HG03135 (cell line): ENCODE measurements around the gene MEAF6.
"Not testable (repeated sequence)": the region's sequence is repeated elsewhere in the genome, so short reads cannot be mapped to it uniquely, and the experiment has no call there.

Source experiments
- ATAC-seq: cut with Tn5 transposase; IDR thresholded peaks from one replicate; pipeline ENCODE4 v1.9.1; 2021; ENCODE audit warnings: mild to moderate bottlenecking, moderate library complexity; ENCODE audit not compliant: unreplicated experiment

Gene MEAF6

DNA sequence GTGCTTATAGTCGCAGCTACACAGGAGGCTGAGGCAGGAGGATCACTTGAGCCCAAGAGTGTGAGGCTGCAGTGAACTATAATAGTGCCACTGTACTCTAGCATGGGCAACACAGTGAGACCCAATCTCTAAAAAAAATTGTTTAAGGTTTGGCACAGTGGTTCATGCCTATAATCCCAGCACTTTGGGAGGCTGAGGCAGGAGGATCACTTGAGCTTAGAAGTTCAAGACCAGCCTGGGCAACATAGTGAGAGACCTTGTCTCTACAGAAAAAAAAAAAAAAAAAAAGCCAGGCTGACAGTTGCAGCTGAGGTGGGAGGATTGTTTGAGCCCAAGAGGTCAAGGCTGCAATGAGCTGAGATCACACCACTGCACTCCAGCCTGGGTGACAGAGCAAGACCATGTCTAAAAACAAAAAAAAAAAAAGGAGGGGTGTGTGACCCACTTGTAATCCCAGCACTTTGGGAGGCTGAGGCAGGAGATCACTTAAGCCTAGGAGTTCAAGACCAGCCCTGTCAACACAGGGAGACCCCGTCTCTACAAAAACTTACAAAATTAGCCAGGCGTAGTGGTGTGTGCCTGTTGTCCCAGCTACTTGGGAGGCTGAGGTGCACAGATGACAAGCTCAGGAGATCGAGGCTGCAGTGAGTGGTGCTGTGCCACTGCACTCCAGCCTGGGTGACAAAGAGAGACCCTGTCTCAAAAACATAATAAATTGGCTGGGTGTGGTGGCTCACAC lies 18.0 kb upstream of the MEAF6 start:
- not testable (repeated sequence) for ATAC-seq

DNA sequence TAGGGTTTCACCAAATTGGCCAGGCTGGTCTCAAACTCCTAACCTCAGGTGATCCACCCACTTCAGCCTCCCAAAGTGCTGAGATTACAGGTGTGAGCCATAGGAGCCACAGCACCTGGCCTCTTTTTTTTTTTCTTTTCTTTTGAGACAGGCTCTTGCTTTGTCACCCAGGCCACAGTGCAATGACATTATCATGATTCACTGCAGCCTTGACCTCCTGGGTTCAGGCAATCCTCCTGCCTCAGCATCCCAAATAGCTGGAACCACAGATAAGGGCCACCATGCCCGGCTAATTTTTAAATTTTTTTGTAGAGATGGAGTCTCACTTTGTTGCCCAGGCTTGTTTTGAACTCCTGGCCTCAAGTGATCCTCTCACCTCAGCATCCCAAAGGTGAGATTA lies 15.3 kb upstream of the MEAF6 start:
- not testable (repeated sequence) for ATAC-seq

DNA sequence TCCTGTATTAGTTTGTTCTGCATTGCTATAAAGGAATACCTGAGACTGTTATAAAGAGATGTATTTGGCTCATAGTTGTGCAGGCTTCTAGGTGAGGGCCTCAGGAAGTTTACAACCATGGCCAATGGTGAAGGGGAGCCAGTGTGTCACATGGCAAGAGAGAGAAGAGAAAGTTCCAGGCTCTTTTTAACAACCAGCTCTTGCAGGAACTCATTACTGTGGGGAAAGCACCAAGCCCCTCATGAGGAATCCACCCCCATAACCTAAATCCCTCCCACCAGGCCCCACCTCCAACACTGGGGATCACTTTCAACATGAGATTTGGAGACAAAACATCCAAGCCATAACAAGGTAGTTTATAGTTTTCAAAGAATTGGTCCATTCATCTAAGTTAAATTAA lies 5.0 kb upstream of the MEAF6 start:
- ATAC-seq = no peak

DNA sequence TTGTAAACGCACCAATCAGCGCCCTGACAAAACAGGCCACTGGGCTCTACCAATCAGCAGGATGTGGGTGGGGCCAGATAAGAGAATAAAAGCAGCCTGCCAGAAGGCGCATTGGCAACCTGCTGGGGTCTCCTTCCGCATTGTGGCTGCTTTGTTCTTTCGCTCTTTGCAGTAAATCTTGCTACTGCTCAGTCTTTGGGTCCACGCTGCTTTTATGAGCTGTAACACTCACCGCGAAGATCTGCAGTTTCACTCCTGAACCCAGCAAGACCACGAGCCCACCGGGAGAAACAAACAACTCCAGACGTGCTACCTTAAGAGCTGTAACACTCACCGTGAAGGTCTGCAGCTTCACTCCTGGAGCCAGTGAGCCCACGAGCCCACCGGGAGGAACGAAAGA lies 4.4 kb upstream of the MEAF6 start:
- not testable (repeated sequence) for ATAC-seq

DNA sequence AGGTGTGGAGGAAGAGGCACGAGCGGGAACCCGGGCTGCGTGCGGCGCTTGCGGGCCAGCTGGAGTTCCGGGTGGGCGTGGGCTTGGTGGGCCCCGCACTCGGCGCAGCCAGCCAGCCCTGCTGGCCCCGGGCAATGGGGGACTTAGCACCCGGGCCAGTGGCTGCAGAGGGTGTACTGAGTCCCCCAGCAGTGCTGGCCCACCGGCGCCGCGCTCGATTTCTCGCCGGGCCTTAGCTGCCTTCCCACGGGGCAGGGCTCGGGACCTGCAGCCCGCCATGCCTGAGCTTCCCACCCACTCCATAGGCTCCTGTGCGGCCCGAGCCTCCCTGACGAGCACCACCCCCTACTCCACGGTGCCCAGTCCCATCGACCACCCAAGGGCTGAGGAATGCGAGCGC lies 3.7 kb upstream of the MEAF6 start:
- not testable (repeated sequence) for ATAC-seq

DNA sequence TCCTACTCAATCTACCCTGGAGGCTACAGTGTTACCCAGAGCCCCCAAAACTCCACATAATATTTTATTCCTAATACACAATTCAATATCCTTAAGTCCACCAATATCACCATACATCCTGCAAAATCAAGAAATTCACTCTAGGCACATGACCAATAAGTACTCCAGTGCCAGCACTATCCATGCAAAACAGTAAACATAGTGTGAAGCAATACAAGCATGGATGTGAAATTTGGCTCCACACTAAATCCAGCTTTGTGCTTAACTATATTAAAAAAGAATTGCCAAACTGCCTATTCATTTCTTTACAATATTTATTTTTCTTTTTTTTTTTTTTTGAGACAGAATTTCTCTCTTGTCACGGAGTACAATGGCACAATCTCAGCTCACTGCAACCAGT lies 3.0 kb upstream of the MEAF6 start:
- no peak for ATAC-seq

DNA sequence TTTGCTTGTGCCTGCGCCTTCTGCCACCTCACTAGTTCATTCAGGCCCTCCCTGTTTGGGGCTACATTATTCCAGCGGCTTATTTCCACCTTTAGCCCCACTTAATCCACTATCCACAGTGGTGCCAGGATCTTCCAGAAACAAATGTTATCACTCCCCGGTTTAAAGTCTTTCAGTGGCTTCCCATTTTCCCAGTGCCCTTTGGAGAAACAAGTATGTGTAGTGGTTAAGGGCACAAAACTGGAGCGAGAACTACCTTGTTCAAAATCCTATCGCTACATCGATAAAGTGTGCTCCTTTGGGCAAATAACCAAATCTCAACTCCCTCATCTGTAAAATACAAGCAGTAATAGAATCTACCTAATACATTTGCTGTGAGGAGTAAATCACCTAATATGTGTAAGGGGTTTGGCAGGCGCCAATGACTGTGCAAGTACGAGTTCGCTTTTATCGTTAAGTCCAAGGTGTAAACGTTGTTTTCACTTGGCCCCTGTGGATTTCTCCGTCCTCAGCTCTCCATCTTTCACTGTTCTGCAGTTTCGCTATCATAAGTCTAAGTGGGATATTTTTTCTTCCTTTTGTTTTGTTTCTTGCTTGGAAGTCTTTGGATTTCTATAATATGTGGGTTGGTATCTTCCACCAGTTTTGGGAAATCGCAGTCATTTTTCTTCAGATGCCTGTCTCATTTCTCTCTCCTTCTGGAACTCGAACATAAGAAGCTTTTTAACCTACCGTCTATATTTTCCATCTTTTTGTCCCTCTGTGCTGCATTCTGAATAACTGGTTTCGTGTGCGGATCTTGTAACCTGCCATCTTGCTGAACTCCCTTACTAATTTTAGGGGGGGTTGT lies 844 bp upstream of the MEAF6 start:
- ATAC-seq = no peak

DNA sequence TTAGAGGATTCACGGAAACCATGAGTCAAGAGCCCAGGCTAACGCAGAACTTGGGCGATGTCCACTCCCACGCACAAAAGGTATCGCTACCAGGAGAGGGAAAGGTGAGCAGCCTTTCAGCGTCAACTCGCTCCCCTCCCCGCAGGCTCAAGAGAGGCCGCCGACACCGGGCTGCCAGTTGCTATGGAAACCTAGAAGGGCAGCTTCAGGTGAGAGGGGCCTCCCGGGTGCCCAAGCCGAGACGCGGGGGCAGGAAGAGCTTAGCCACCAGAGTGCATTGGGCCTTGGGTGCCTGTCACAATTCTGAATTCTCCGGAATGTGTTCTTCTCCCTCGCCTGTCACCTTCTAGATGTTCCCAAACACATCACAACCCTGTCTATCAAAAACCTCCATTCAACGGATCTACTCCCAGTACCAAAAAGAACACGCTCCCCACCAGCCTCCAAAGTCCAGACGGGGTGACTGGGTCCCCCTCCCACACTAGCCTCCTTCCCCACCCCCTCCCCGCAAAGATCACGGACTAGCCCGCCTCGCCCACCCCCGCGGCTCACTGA lies 694 bp downstream of the MEAF6 start:
- peak; percentile 39 for ATAC-seq

DNA sequence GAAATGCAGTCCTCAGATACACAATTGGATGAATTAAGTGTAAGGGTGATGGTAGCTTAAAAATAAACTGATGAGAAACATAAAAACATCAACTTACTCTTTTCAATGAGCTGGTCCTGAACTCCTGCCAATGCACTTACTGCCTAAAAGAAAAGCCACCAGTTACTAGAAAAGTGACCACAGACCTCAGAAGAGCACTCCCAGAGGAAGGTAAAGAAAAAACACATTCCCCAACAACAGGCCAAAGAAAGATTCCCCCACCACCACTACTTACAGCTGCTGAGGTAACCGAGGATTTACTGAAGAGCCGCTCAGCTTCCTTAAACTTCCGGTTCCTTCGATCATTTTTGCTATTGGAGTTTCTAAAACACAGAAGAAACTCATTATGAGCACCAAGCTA lies 5.4 kb downstream of the MEAF6 start:
- ATAC-seq = no peak

DNA sequence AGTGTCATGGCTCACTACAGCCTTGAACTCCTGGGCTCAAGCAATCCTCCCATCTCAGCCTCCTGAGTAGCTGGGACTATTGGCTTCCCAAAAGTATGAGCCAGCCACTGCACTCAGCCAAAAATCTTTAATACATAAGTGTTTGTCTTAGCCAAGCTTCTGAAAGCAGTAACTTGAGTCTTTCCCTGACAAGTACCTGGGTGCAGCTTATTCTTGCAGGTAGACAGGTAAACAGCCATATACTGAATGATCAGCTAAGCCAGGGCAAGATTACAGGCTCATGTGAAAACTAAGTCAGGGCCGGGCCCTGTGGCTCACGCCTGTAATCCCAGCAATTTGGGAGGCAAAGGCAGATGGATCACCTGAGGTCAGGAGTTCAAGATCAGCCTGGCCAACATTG lies 7.8 kb downstream of the MEAF6 start:
- no peak for ATAC-seq

DNA sequence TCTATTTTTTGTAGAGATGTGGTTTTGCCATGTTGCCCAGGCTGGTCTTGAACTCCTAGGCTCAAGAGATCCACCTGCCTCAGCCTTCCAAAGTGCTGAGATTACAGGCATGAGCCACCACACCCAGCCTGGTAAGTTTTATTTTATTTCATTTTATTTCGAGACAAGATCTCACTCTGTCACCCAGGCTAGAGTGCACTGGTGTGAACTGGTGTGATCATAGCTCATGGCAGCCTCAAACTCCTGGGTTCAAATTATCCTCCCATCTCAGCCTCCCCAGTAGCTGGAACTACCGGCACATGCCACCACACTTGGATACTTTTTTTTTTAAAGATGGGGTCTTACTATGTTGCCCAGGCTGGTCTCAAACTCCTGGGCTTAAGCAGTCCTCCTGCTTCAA lies 11.8 kb downstream of the MEAF6 start:
- ATAC-seq = not testable (repeated sequence)

DNA sequence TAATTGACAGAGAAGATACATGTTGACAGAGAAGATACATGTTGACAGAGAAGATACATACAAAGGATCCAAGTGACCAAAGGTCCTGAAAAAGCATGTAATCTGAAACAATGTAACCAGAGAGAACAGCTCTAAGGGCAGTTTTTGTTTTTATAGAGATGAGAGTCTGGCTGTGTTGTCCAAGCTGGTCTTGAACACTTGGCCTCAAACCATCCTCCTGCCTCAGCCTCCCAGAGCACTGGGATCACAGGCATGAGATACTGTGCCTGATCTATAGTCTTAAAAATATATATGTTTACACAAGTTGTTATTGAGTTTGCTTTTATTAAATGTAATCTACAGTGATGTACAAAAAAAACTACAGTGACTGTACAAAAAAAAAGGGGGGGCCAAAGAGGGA lies 12.5 kb downstream of the MEAF6 start:
- ATAC-seq = no peak

DNA sequence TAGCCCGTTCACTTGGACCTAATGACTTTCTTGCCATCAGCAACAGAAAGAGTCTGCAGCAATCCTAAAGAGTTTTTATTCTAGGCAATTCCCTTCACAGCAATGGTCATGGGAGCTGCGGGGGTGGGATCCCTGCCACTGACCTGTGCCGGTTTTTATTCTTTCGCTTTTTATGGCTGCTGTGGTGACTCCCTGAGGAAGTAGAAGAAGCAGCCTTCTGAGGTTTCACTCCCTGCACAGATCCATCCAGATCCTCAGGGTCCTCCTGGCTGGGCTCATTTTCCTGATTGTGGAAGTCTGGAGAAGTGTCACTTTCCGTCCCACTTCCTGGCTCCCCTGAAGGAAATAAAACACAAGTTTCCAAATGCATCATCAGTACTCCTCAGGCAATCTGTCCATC lies 12.9 kb downstream of the MEAF6 start:
- ATAC-seq = no peak

DNA sequence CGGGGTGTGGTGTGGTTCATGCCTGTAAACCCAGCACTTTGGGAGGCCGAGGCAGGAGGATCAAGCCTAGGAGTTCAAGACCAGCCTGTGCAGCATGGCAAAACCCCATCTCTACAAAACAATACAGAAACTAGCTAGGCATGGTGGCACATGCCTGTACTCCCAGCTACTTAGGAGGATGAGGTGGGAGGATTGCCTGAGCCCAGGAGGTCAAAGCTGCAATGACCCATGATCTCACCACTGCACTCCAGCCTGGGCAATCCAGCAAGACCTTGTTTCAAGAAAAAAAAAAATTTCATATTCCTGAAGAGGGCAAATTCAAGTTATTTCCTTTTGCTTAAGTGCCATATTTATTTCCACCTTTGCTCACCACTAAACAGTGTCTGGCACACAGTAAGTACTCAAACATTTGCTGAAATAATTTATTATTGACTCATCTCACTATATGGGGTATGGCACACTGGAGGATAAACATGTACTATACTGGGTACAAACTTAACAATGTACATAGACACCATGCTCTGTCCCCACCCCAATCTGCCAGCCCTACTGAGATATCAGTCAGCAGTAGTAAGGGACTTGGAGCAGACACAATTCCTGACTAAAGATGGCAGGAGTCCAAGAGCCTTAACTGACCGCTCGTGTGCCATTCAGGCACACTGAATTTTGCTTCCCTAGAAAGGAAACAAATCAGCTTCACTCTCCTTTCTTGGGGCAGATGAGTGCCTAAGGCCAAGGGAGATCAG lies 15.5 kb downstream of the MEAF6 start:
- no peak for ATAC-seq

DNA sequence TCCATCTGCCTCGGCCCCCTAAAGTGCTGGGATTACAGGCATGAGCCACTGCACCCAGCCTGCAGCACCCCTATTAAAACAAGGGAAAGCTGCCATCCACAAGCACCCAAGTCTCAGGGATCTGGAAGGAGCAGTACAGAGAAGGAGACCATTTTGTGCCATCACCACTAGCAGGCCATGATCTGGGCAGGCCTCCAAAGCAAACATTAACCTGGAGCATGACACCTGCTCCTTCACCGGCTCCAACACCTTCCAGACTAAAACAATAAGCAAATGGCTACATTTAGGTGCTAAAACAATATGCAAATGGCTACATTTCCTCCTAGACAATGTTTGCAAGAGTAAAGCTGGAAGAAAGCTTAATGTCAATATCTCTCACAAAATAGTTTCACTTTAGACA lies 16.7 kb downstream of the MEAF6 start:
- no peak for ATAC-seq

DNA sequence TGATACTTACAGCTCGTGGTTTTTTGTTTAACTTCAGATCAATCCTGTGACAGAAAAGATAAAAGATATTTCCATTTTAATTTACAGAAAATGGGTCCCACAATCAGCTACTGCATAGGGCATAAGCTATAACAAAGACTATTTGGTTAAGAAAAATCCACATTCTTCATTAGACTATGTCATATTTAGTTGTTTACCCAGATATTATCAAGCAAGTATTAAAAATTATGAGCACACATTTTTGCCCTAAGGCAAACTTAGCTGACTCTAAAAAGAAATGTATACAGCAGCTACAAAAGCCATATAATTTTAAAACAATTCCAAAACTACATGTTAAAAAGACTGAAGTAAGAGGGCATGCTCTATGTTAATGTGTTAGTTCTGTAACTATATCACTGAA lies 18.7 kb downstream of the MEAF6 start:
- ATAC-seq = no peak

DNA sequence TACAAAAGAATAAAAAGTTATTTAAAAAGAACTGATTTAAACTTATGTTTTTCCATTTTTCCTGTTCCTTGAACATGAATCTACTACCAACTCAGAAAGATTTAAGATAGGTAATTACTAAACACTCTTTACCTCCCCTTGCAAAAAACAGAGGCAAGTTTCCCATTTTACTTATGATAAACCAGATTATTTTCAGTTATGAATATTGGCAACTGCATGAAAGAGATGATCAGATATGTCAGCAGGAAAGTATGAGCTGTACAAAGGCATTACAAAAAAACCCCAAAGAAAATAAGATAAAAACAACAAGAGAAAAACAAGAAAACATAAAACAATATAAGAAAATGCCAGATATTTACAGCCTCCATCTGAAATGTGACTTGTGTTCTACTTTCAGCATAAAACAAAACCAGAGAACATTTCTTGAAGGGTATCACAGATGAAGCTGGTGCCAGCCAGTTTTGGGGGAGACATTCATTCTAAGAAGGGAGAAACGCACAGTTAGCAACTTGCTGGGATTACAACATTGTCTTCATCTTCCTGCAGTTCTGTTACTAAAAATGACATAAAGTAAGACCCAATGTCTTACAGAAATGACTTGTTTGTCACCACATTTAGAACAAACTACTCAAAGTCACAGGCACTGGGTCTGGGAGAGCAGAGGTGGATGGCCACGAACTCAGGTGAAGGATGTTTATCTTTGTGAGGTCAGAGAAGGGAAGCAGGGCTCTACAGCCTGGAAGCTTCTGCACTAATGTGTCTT lies 21.0 kb downstream of the MEAF6 start:
- ATAC-seq = no peak

DNA sequence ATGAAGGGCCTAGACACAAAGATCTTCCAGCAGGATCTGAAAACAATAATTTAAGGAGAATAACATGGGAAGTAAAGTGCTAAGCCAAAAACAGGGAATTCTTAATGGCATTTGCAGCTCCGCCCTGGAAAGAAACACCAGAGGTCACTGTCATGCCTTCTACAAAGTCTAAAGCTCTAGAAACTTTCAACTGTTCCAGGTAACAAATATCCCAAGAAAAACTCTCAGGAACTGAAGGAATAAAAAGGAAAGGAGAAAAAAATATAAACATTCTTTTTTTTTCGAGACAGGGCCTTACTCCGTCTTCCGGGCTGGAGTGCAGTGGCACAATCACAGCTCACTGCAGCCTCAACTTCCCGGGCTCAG lies 27.0 kb downstream of the MEAF6 start:
- ATAC-seq = no peak

DNA sequence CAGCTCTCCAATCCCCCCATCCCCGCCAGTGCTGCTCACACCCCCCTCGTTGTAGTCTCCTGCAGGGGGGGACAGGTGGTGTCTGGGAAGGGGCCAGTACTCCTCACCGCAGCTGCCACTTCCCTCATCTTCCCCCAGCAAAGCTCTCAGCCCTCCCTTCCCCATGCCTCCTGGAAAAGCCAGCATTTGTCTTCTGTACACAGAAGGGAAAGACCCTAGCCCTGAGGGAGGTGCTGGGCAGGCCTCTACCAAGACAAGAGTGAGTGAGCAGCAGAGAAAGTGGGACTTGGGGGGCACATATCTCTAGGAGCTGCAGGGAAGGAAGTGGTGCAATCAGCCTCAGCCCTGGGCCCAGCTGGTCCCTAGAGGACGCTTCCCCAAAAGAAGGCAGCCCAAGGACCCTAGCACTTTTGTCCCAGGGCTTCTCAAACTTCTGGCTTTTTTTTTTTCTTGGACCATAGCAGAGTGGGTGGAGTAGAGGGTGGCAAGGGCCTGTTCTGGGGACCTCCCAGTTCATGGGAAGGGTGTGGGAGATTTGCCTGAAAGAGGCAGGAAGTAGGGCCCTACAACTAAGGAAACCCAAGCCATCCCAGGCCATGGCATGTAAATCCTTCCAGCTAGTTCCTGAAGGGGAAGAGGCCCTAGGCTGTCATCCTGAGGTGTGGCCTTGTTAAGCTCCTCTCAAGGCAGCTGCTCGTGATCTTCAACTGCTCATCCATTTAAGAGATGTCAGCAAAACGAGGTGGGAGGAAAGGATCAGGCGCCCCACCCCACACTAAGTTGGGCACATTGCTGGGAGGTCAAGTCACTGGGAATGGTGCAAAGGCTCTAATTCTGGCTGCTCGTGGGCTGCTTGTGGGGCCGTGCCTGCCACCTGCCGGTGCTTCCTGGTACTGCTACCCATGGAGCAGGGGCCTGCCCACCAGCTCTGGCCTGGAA lies 27.6 kb downstream of the MEAF6 start:
- ATAC-seq = peak; percentile 47
